ENCODE measurements around the gene BRCC3.
A peak's percentile ranks its signal among the peaks of the same experiment; 100 is the strongest.

BRCC3 gene

DNA sequence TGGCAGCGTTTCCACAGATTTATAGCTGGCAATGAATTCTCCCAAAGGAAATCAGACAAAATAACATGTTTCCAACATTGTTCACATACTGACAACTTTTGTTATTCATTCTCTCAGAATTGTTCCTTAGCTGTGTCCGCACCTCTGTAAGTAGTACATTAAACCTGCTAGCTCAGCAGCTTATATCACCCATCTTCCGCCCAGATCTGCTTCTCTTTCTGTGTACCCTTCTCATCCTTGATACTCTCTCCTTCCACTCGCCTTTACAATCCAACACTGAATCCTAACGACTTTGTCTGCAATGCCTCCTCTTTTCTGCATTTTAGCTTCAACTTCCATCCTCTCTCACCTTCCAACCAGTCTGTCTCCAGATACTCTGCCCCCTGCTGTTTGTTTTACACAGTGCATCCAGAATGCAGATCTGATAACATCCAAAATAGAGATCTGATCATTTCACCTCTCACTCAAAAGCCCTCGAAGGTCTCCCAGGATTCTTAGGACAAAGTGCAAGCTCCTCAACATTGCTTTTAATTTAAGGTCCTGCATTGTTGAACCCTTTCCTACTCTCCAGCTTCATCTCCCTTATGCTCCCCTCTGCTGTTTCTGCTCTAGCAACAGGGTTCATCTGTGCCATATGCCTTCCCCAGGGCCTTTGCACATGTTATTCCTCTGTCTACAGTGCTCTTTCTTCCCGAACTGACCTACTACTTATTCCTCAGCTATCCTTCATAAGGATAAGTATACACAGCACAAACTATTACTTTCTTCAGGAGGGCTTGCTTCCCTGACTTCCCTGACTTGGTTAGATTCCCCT is 77.6 kb downstream of the BRCC3 start:
- DNase-seq (ENCODE audit: low spot score) = peak; percentile 15
- TF ChIP-seq, protein P1, sequence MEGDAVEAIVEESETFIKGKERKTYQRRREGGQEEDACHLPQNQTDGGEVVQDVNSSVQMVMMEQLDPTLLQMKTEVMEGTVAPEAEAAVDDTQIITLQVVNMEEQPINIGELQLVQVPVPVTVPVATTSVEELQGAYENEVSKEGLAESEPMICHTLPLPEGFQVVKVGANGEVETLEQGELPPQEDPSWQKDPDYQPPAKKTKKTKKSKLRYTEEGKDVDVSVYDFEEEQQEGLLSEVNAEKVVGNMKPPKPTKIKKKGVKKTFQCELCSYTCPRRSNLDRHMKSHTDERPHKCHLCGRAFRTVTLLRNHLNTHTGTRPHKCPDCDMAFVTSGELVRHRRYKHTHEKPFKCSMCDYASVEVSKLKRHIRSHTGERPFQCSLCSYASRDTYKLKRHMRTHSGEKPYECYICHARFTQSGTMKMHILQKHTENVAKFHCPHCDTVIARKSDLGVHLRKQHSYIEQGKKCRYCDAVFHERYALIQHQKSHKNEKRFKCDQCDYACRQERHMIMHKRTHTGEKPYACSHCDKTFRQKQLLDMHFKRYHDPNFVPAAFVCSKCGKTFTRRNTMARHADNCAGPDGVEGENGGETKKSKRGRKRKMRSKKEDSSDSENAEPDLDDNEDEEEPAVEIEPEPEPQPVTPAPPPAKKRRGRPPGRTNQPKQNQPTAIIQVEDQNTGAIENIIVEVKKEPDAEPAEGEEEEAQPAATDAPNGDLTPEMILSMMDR (IDR thresholded peaks at IDR 0.05; ENCODE audit: extremely low read depth, insufficient read depth, missing control alignments) = peak; percentile 57
- in situ Hi-C loops (cut with MboI; ENCODE audit: low pct_unique_long_range_greater_than_20kb, low sequenced_read_pairs, unreplicated experiment) = no loop called here

DNA sequence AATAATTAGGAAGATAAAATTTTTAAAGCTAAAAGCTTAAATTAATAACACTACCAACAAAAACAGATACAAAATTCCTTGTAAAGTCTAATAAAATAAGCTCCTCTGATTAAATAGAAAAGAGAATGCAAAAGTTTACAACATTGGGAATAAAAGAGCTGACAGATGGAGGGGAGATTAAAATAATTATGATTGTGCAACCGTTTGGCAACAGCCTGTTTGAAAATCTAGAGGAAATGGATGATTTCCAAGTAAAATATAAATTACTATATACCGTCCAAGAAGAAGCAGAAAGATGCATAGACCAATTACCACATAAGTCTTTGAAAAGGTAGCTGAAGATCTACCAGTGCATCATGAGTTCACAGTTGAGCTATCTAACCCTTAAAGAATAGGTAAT is 98.6 kb downstream of the BRCC3 start:
- in situ Hi-C loops (cut with MboI; ENCODE audit: low pct_unique_long_range_greater_than_20kb, low sequenced_read_pairs, unreplicated experiment) = no loop called here
- TF ChIP-seq, protein P1 (IDR thresholded peaks at IDR 0.05; ENCODE audit: extremely low read depth, insufficient read depth, missing control alignments) = no peak
- no peak for DNase-seq (ENCODE audit: low spot score)
